Transverse colon (tissue), 4 donors: ENCODE measurements around the gene CD59.

Experiments
- CTCF ChIP-seq, 5 experiments: fragments of 200-600 bp in 3 of 5; fragments of 450-650 bp in 2 of 5; sonication (generic) in 3 of 5; IDR thresholded peaks; 1 replicate in 2 of 5; 2 replicates in 3 of 5; pipeline ENCODE4 v1.5.1; 2016 to 2017; ENCODE audit warnings: antibody characterized with exemption in 5 of 5, inconsistent platforms in 3 of 5, mild to moderate bottlenecking in 2 of 5, moderate library complexity in 1 of 5
- EP300 ChIP-seq: sonication (generic); formaldehyde crosslinking; IDR thresholded peaks from one replicate; pipeline ENCODE4 v1.6.1; 2017; ENCODE audit warnings: antibody characterized with exemption, low read depth
- POLR2AphosphoS5 ChIP-seq, 3 donors: sonication (generic); formaldehyde crosslinking; IDR thresholded peaks; one replicate each; pipeline ENCODE4 v1.6.1; 2016; ENCODE audit warnings: antibody characterized with exemption in 3 of 3

GRCh38 chr11:33684003-33684706, 52.1 kb downstream of the CD59 start:
- TF ChIP-seq CTCF (IDR thresholded peaks at IDR 0.05) (no peak), EP300 (no peak), POLR2AphosphoS5 (IDR thresholded peaks at IDR 0.05) (no peak)
